NCI-H510A treated with DMSO at 0.1 percent for 48 hours (cell line): Measurements from ENCODE around the gene RUNX3.

Experiments
- DNase-seq: peaks from one replicate; lab custom pipeline; 2025; lab: John Stamatoyannopoulos, UW

Gene RUNX3

GRCh38 chr1:24946861-24947658 lies 17.0 kb upstream of the RUNX3 start:
- DNase-seq = no peak

GRCh38 chr1:24945354-24946326 lies 15.6 kb upstream of the RUNX3 start:
- DNase-seq = no peak

- no peak for DNase-seq
These were observed 14.2 kb upstream of the RUNX3 start for GRCh38 chr1:24944318-24944717.

- DNase-seq = no peak
These were observed 12.7 kb upstream of the RUNX3 start for GRCh38 chr1:24942789-24943188.

GRCh38 chr1:24941564-24941963 lies 11.5 kb upstream of the RUNX3 start:
- no peak for DNase-seq

GRCh38 chr1:24940231-24940630 lies 10.2 kb upstream of the RUNX3 start:
- DNase-seq = no peak

- DNase-seq = no peak
These were observed 9.7 kb upstream of the RUNX3 start for GRCh38 chr1:24939675-24940193.

- DNase-seq = peak; percentile 18
These were observed 9.1 kb upstream of the RUNX3 start for GRCh38 chr1:24939040-24939674.

- no peak for DNase-seq
These were observed 8.2 kb upstream of the RUNX3 start for GRCh38 chr1:24938276-24938675.

- no peak for DNase-seq
These were observed 6.6 kb upstream of the RUNX3 start for GRCh38 chr1:24936684-24937083.

- no peak for DNase-seq
These were observed 5.8 kb upstream of the RUNX3 start for GRCh38 chr1:24935615-24936484.

GRCh38 chr1:24935196-24935526 lies 5.1 kb upstream of the RUNX3 start:
- no peak for DNase-seq

- DNase-seq = no peak
These were observed 4.5 kb upstream of the RUNX3 start for GRCh38 chr1:24934310-24935195.

- no peak for DNase-seq
These were observed 3.4 kb upstream of the RUNX3 start for GRCh38 chr1:24933468-24933867.

GRCh38 chr1:24932725-24933294 lies 2.7 kb upstream of the RUNX3 start:
- no peak for DNase-seq

GRCh38 chr1:24932284-24932683 lies 2.2 kb upstream of the RUNX3 start:
- DNase-seq = peak; percentile 61

GRCh38 chr1:24931468-24932231 lies 1.6 kb upstream of the RUNX3 start:
- no peak for DNase-seq

GRCh38 chr1:24931146-24931467 lies 1.0 kb upstream of the RUNX3 start:
- no peak for DNase-seq
